Heart left ventricle (tissue), 16 donors: ENCODE data around the gene CYTH4. TPM values are rescaled to one million over a fixed set of nuclear protein-coding genes. Genes with fewer than 3 reads are reported as not detected.

ENCODE experiments used
- ATAC-seq, 4 donors: fragments of 200-7000 bp; cut with Tn5 transposase; one replicate each; pipeline ENCODE4 v1.9.1; 2020 to 2022; ENCODE audit warnings: moderate library complexity in 4 of 4, mild to moderate bottlenecking in 3 of 4, moderate number of reproducible peaks in 1 of 4
- DNase-seq, 5 donors: peaks; one replicate each; pipeline ENCODE4 v3.0.0-alpha.2; 2020
- H3K27ac ChIP-seq, 12 donors: fragments of 200-600 bp; sonication (generic) in 4 of 12; one replicate each; pipeline versions ENCODE4 v1.5.0 to v1.8.0; 2016 to 2022; ENCODE audit warnings: mild to moderate bottlenecking in 2 of 12
- H3K27me3 ChIP-seq, 9 donors: fragments of 200-600 bp; sonication (generic) in 2 of 9; one replicate each; pipeline versions ENCODE4 v1.5.1 to v1.8.0; 2016 to 2022; ENCODE audit warnings: mild to moderate bottlenecking in 3 of 9
- H3K36me3 ChIP-seq, 9 donors: fragments of 200-600 bp; sonication (generic) in 2 of 9; one replicate each; pipeline versions ENCODE4 v1.5.0 to v1.8.0; 2018 to 2022; ENCODE audit warnings: mild to moderate bottlenecking in 2 of 9
- H3K4me1 ChIP-seq, 12 donors: fragments of 200-600 bp; sonication (generic) in 4 of 12; one replicate each; pipeline versions ENCODE4 v1.5.0 to v1.8.0; 2016 to 2022; ENCODE audit warnings: mild to moderate bottlenecking in 3 of 12
- H3K4me3 ChIP-seq, 12 donors: fragments of 200-600 bp; sonication (generic) in 4 of 12; one replicate each; pipeline versions ENCODE4 v1.5.0 to v1.8.0; 2017 to 2022; ENCODE audit warnings: mild to moderate bottlenecking in 9 of 12, moderate library complexity in 4 of 12
- H3K9me3 ChIP-seq, 12 donors: fragments of 200-600 bp; sonication (generic) in 4 of 12; one replicate each; pipeline versions ENCODE4 v1.5.0 to v1.8.0; 2016 to 2022; ENCODE audit warnings: mild to moderate bottlenecking in 1 of 12
- CTCF ChIP-seq, 12 donors: fragments of 200-600 bp; sonication (generic) in 4 of 12; IDR thresholded peaks; one replicate each; pipeline versions ENCODE4 v1.5.0 to v1.8.0; 2018 to 2022; ENCODE audit warnings: antibody characterized with exemption in 12 of 12, mild to moderate bottlenecking in 5 of 12
- POLR2A ChIP-seq, 2 donors: fragments of 450-650 bp; IDR thresholded peaks; one replicate each; pipeline ENCODE4 v1.6.1; 2017; ENCODE audit warnings: antibody characterized with exemption in 2 of 2, mild to moderate bottlenecking in 2 of 2, moderate library complexity in 2 of 2
- WGBS, 4 donors: extraction: QIAGEN DNeasy Blood & Tissue Kit in 2 of 4; methylation state at CpG; one replicate each; pipeline versions ENCODE4 v1.1.5 to v1.1.7; 2013 to 2018; 5-methylcytosine and 5-hydroxymethylcytosine counted together
- intact Hi-C, 10 donors: fragments of 100-400 bp; cut with DNase I; formaldehyde crosslinking; loops; one replicate each; pipeline versions ENCODE4 v1.11.1 to v1.14.2; 2022
- polyA plus RNA-seq, 2 donors: library from polyadenylated mRNA; stranded (reverse); fragments of 200-250 nt; gene quantifications; one replicate each; pipeline ENCODE4 v1.2.3, GENCODE V29; 2013
- total RNA-seq, 9 donors: library from RNA; depleted of rRNA in 2 of 9; stranded (reverse); fragments of >200 nt in 2 of 9; fragmentation: NEBNext Ultra II Directional in 3 of 9; extraction: Animal tissue kit (Norgen Biotek cat#: 25700) in 3 of 9; gene quantifications; one replicate each; pipeline versions ENCODE4 v1.1.0 to v1.2.4, GENCODE V29; 2016 to 2023
- donor health status: ischemic (EF 13 %, LVEDD 7.1; RV severe dilation, severe dysfunction).
- donor health status: healthy with polysubstance abuse.
- donor health status: DM: no; HTN: yes; CAD: no.
- donor health status: DM: no; HTN: no; CAD: no.
- donor health status: ischemic (EF 25% LVEDD 6.9; RV normal size, moderate dysfunction).
- donor health status: ischemic (EF 25% LVEDD 5.7; RV mildly dilated, moderate dysfunction).
- donor health status: healthy.
- donor health status: DM: yes; HTN: yes; CAD: no.
- donor health status: ischemic (EF 35%, LVEDD 5.7; RV mildly dilated, moderate dysfunction).
- donor health status: nonischemic (EF 11% LVEDD 7.7; RV severe dilation, severe dysfunction).
- donor health status: DM: yes; HTN: yes; CAD: no.
- donor health status: PGD.
- donor health status: ischemic (EF 29% LVEDD 5.4; RV normal size, mild dysfunction).
- donor health status: nonischemic (EF 23%, LVEDD 6.1; RV moderate dilation, normal function).

The CYTH4 gene
- total and polyA plus RNA-seq, 11 donors: 2.4 to 57.8 (median 4.3) TPM

GRCh38 chr22:37333724-37334460, 51.6 kb downstream of the CYTH4 start:
- WGBS, 4 donors: 31 to 39% (median 34%) methylated on average over 10 to 11 of the region's 11 CpGs
- Histone ChIP-seq H3K27me3 (peaks cover 43 to 89% (median 59%) of the 10 kb centered on the region in 9 donors), H3K36me3 (no peaks in the 10 kb centered on the region), H3K4me3 (no peak overlapping the region), H3K4me1 (peaks cover 0 to 10% (median 0%) of the 10 kb centered on the region in 12 donors), H3K27ac (no peak overlapping the region), H3K9me3 (no peaks in the 10 kb centered on the region)
- intact Hi-C loops: no loop called here
- TF ChIP-seq POLR2A (IDR thresholded peaks at IDR 0.05): no peak
- no peak for TF ChIP-seq CTCF (IDR thresholded peaks at IDR 0.05)
- ATAC-seq (no peak), DNase-seq (no peak)

GRCh38 chr22:37334461-37334858, 52.2 kb downstream of the CYTH4 start:
- H3K27me3 ChIP-seq: peaks cover 43 to 94% (median 59%) of the 10 kb centered on the region in 9 donors
- H3K27ac ChIP-seq: no peak overlapping the region
- peaks cover 0 to 10% (median 0%) of the 10 kb centered on the region in 12 donors for H3K4me1 ChIP-seq
- ATAC-seq (no peak), DNase-seq (no peak)
- no peak overlapping the region for H3K4me3 ChIP-seq
- intact Hi-C loops: no loop called here
- TF ChIP-seq POLR2A (IDR thresholded peaks at IDR 0.05) (no peak), CTCF (IDR thresholded peaks at IDR 0.05) (no peak)
- whole genome bisulfite sequencing, 4 donors: 2 to 5% (median 3%) methylated on average over 6 to 42 of the region's 42 CpGs
- no peaks in the 10 kb centered on the region for H3K9me3 ChIP-seq
- no peaks in the 10 kb centered on the region for H3K36me3 ChIP-seq

- no peak for ATAC-seq
- Histone ChIP-seq H3K36me3 (no peaks in the 10 kb centered on the region), H3K27ac (no peak overlapping the region), H3K4me3 (no peak overlapping the region), H3K27me3 (peaks cover 43 to 94% (median 59%) of the 10 kb centered on the region in 9 donors), H3K9me3 (no peaks in the 10 kb centered on the region), H3K4me1 (peaks cover 0 to 10% (median 0%) of the 10 kb centered on the region in 12 donors)
- 2 to 3% (median 3%) methylated on average over 23 to 50 of the region's 50 CpGs for WGBS, 4 donors
- intact Hi-C loops: no loop called here
- DNase-seq: no peak
- TF ChIP-seq CTCF (IDR thresholded peaks at IDR 0.05) (no peak), POLR2A (IDR thresholded peaks at IDR 0.05) (no peak)
Observed at GRCh38 chr22:37334859-37335805, 52.8 kb downstream of the CYTH4 start.

- DNase-seq (no peak), ATAC-seq (no peak)
- intact Hi-C loops: no loop called here
- no peak overlapping the region for H3K27ac ChIP-seq
- peaks cover 0 to 10% (median 0%) of the 10 kb centered on the region in 12 donors for H3K4me1 ChIP-seq
- no peaks in the 10 kb centered on the region for H3K36me3 ChIP-seq
- no peak for TF ChIP-seq POLR2A (IDR thresholded peaks at IDR 0.05)
- TF ChIP-seq CTCF (IDR thresholded peaks at IDR 0.05): no peak
- 18 to 26% (median 24%) methylated on average over 7 of the region's 7 CpGs for WGBS, 4 donors
- peaks cover 40 to 94% (median 58%) of the 10 kb centered on the region in 9 donors for H3K27me3 ChIP-seq
- H3K4me3 ChIP-seq: no peak overlapping the region
- H3K9me3 ChIP-seq: no peaks in the 10 kb centered on the region
Observed at GRCh38 chr22:37335806-37336199, 53.5 kb downstream of the CYTH4 start.
